GM12873 (cell line): ENCODE measurements around the gene OR1F1.

ENCODE experiments used
- CTCF ChIP-seq: IDR thresholded peaks from 2 replicates; pipeline ENCODE4 v1.5.1; 2012; ENCODE audit warnings: low read depth, mild to moderate bottlenecking, moderate library complexity, low read length, control low read depth; ENCODE audit not compliant: insufficient read depth; ENCODE audit errors: missing control alignments

OR1F1 gene

DNA sequence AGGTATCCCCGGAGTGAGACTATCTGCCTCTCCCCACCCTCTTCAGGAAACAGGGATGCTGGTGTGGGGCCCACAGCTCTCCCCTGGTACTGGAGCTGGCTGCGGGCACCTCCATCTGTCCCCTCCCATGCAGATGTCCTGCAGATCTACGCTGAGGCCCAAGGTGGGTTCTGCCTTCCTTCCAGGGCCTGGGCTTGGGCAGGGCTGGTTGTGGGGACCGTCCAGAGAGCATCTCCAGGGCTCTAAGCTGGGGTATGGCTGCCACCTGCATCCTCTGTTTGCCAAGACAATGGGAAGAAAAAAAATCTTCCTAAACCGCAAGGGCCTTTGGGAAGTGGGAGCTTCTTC, 40.3 kb upstream of the OR1F1 start:
- no peak for TF ChIP-seq CTCF

DNA sequence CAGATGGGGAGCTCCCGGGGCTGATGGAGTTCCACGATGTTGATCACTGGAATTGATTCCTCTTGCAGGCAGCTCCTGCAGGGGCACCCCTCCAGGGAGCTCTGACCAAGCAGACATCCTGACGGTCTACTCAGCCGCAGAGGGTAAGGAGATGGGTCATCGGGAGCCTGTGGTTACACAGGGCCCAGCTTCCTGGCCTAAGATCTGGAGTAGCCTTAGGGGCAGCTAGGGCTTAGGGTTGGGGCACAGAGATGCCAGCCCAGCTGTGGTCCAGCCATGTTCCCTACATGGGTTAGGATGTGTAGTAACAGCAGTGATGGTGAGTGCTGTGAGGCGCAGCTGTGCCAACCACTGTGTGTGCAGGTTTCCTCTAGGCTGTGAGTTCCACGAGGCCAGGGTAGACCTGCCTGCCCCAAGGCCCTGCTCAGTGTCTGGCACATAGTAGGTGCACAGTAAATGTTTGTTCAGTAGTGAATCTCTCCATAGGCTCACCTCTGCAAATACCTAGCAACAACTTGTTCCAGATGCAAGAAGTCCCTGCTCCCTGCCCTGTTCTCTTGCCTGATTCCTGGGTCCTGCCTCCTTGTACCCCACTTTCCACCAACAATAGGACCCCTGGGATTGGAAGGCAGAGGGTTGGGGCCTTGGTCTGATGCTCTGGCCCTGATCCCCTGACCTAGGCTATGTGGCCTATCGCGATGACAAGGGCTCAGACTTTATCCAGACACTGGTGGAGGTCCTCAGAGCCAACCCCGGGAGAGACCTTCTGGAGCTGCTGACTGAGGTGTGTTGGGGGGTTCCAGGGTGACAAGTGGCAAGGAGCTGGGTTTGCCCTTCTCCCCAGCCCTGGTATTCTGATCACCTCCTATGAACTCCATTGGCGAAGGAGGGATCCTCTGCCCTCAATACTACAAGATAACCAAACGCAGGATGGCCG, 39.5 kb upstream of the OR1F1 start:
- TF ChIP-seq CTCF = no peak

DNA sequence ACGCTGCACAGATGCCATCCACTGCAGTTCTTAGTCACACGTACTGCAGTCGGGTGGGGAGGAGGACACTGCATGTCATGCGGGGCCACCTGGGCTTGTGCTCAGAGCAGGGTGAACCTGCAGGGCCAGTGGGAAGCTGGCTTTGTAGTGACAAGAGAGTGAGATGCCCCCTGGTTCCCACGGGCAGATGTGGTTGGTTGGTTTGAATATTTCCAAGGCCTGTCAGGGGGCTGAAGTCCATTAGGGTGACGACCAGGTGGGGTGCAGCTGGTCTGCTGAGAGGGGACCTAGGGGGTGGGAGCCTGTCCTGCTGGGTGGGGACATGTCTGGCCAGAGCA, 38.8 kb upstream of the OR1F1 start:
- TF ChIP-seq CTCF = no peak

- peak; percentile 56 for TF ChIP-seq CTCF
Measured at GRCh38 chr16:3149630-3150345, 38.2 kb upstream of the OR1F1 start.

GRCh38 chr16:3150346-3151218, 37.4 kb upstream of the OR1F1 start:
- no peak for TF ChIP-seq CTCF

DNA sequence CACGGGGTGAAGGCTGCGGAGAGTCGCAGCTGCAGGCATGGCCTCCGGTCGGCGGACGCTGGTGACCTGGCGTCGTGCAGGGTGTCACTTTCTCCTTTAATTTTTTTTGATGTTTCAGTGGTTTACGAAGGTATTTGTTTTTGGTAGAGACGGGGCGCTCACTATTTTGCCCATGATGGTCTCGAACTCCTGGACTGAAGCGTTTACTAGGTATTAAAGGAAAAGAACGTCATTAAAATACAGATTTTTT, 36.1 kb upstream of the OR1F1 start:
- TF ChIP-seq CTCF = no peak

GRCh38 chr16:3152277-3152990, 35.6 kb upstream of the OR1F1 start:
- peak; percentile 58 for TF ChIP-seq CTCF
